CD14-positive monocyte (primary cell): ENCODE data around the gene RSRC1. TPM values are rescaled to one million over a fixed set of nuclear protein-coding genes. Genes with fewer than 3 reads are reported as not detected.

Experiments
- DNase-seq, 3 donors: peaks; one replicate each; pipeline ENCODE4 v3.0.0-alpha.2; 2011 to 2022
- H2AFZ ChIP-seq: 2 replicates; pipeline ENCODE4 v1.6.0; 2012; ENCODE audit warnings: mild to moderate bottlenecking, low read depth, low read length, inconsistent platforms; ENCODE audit not compliant: insufficient read depth, poor library complexity, severe bottlenecking
- H3K27ac ChIP-seq, 2 donors: 1 replicate in 1 of 2; 2 replicates in 1 of 2; pipeline ENCODE4 v1.5.1; 2012 to 2013; ENCODE audit warnings: low read length in 2 of 2, control low read depth in 1 of 2, inconsistent platforms in 1 of 2, low read depth in 1 of 2, mild to moderate bottlenecking in 1 of 2
- H3K27me3 ChIP-seq, 2 donors: one replicate each; pipeline versions ENCODE4 v1.6.0 to v1.6.1; 2011 to 2013; ENCODE audit warnings: low read length in 2 of 2; ENCODE audit not compliant: control insufficient read depth in 2 of 2, insufficient read depth in 2 of 2
- H3K36me3 ChIP-seq, 2 donors: replicated peaks in 1 of 2; 1 replicate in 1 of 2; 2 replicates in 1 of 2; pipeline versions ENCODE4 v1.5.1 to v1.6.1; 2012 to 2013; ENCODE audit warnings: low read length in 2 of 2, control low read depth in 1 of 2, inconsistent platforms in 1 of 2, mild to moderate bottlenecking in 1 of 2; ENCODE audit not compliant: insufficient read depth in 2 of 2, control insufficient read depth in 1 of 2
- H3K4me1 ChIP-seq, 2 donors: 1 replicate in 1 of 2; 2 replicates in 1 of 2; pipeline versions ENCODE4 v1.5.1 to v1.6.1; 2012 to 2013; ENCODE audit warnings: low read length in 2 of 2, control low read depth in 1 of 2, inconsistent platforms in 1 of 2, mild to moderate bottlenecking in 1 of 2, moderate library complexity in 1 of 2; ENCODE audit not compliant: insufficient read depth in 2 of 2, control insufficient read depth in 1 of 2
- H3K4me2 ChIP-seq: replicated peaks from 2 replicates; pipeline ENCODE3; 2012; ENCODE audit warnings: low read length, moderate library complexity, mild to moderate bottlenecking; ENCODE audit not compliant: poor library complexity, severe bottlenecking; ENCODE audit errors: extremely low read depth
- H3K4me3 ChIP-seq, 3 experiments: fragments of 200-600 bp in 1 of 3; sonication (generic) in 1 of 3; replicated peaks in 1 of 3; 1 replicate in 2 of 3; 2 replicates in 1 of 3; pipeline ENCODE4 v1.5.1; 2011 to 2013; ENCODE audit warnings: low read length in 3 of 3, mild to moderate bottlenecking in 3 of 3, control low read depth in 2 of 3, low read depth in 2 of 3, inconsistent platforms in 1 of 3, moderate library complexity in 1 of 3
- H3K79me2 ChIP-seq: 2 replicates; pipeline ENCODE4 v1.6.0; 2012; ENCODE audit warnings: mild to moderate bottlenecking, control low read depth, inconsistent platforms, low read length, moderate library complexity; ENCODE audit not compliant: insufficient read depth
- H3K9ac ChIP-seq: 2 replicates; pipeline ENCODE4 v1.6.0; 2017; ENCODE audit warnings: low read length, mild to moderate bottlenecking; ENCODE audit not compliant: insufficient read depth, poor library complexity, severe bottlenecking
- H3K9me3 ChIP-seq, 2 donors: replicated peaks in 1 of 2; 1 replicate in 1 of 2; 2 replicates in 1 of 2; pipeline versions ENCODE4 v1.5.1 to v1.6.1; 2012 to 2013; ENCODE audit warnings: low read length in 2 of 2, control low read depth in 1 of 2; ENCODE audit not compliant: control insufficient read depth in 1 of 2, insufficient read depth in 1 of 2
- H4K20me1 ChIP-seq: 2 replicates; pipeline ENCODE4 v1.6.0; 2012; ENCODE audit warnings: mild to moderate bottlenecking, low read length, control low read depth, moderate library complexity; ENCODE audit not compliant: insufficient read depth
- H3K27ac Mint-ChIP-seq, 7 donors: one replicate each; pipeline ENCODE4 v1.8.0; 2020; ENCODE audit warnings: mild to moderate bottlenecking in 7 of 7, mixed read lengths in 7 of 7, moderate library complexity in 6 of 7, inconsistent platforms in 2 of 7
- H3K27me3 Mint-ChIP-seq, 3 donors: one replicate each; pipeline ENCODE4 v1.8.0; 2021 to 2022; ENCODE audit warnings: low read depth in 3 of 3, mild to moderate bottlenecking in 3 of 3, mixed read lengths in 3 of 3, moderate library complexity in 3 of 3, inconsistent platforms in 1 of 3
- H3K36me3 Mint-ChIP-seq, 2 donors: one replicate each; pipeline ENCODE4 v1.8.0; 2020; ENCODE audit warnings: mixed read lengths in 2 of 2, inconsistent platforms in 1 of 2, mild to moderate bottlenecking in 1 of 2
- H3K4me1 Mint-ChIP-seq: one replicate; pipeline ENCODE4 v1.8.0; 2020; ENCODE audit warnings: mild to moderate bottlenecking, mixed read lengths
- H3K4me3 Mint-ChIP-seq, 2 donors: one replicate each; pipeline ENCODE4 v1.8.0; 2020; ENCODE audit warnings: mild to moderate bottlenecking in 2 of 2, mixed read lengths in 2 of 2, moderate library complexity in 1 of 2
- H3K9me3 Mint-ChIP-seq, 7 donors: one replicate each; pipeline ENCODE4 v1.8.0; 2020 to 2022; ENCODE audit warnings: mixed read lengths in 7 of 7, mild to moderate bottlenecking in 6 of 7, moderate library complexity in 6 of 7, inconsistent platforms in 2 of 7
- WGBS: methylation state at CpG from one replicate; pipeline ENCODE4 v1.1.5; 2013; ENCODE audit warnings: missing lambda C conversion rate; ENCODE audit not compliant: insufficient coverage; 5-methylcytosine and 5-hydroxymethylcytosine counted together
- intact Hi-C, 2 donors: fragments of 100-400 bp; cut with micrococcal nuclease; formaldehyde crosslinking; loops; one replicate each; pipeline versions ENCODE4 v1.15.0 to v1.15.1; 2023
- polyA plus RNA-seq, 3 donors: library from polyadenylated mRNA; depleted of rRNA in 1 of 3; unstranded in 2 of 3; stranded (reverse) in 1 of 3; fragments of 300-500 nt in 2 of 3; fragments of >200 nt in 1 of 3; fragmentation: Illumina TruSeq in 2 of 3; gene quantifications; 1 replicate in 2 of 3; 2 replicates in 1 of 3; pipeline ENCODE4 v1.2.3, GENCODE V29; 2012 to 2021
- TF ChIP-seq, protein P1 (sequence below): fragments of 200-600 bp; IDR thresholded peaks from one replicate; pipeline ENCODE4 v1.8.0; 2022; ENCODE audit warnings: antibody characterized with exemption, mild to moderate bottlenecking

RSRC1 gene
- polyA plus RNA-seq, 3 donors: 6.6 to 31.7 (median 15.1) TPM

DNA sequence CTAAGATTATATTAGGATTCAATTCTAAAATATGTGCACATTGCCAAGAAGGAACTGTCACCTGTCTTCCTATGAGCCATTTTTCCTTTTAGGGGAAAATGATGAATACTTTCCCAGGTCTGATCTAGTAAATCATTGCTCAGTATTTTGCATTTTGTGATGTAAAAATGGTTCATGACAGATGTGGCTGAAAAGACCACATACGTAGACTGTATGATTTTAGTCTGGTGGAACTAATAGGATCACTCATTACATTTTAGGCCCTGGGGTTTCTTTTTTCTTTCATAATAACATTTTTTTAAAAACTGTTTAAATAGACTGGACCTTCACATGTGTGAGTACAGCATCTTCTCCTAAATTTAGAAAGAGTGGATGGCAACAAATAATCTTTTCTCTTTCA is 259.4 kb downstream of the RSRC1 start:
- TF ChIP-seq, protein P1, sequence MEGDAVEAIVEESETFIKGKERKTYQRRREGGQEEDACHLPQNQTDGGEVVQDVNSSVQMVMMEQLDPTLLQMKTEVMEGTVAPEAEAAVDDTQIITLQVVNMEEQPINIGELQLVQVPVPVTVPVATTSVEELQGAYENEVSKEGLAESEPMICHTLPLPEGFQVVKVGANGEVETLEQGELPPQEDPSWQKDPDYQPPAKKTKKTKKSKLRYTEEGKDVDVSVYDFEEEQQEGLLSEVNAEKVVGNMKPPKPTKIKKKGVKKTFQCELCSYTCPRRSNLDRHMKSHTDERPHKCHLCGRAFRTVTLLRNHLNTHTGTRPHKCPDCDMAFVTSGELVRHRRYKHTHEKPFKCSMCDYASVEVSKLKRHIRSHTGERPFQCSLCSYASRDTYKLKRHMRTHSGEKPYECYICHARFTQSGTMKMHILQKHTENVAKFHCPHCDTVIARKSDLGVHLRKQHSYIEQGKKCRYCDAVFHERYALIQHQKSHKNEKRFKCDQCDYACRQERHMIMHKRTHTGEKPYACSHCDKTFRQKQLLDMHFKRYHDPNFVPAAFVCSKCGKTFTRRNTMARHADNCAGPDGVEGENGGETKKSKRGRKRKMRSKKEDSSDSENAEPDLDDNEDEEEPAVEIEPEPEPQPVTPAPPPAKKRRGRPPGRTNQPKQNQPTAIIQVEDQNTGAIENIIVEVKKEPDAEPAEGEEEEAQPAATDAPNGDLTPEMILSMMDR: no peak

DNA sequence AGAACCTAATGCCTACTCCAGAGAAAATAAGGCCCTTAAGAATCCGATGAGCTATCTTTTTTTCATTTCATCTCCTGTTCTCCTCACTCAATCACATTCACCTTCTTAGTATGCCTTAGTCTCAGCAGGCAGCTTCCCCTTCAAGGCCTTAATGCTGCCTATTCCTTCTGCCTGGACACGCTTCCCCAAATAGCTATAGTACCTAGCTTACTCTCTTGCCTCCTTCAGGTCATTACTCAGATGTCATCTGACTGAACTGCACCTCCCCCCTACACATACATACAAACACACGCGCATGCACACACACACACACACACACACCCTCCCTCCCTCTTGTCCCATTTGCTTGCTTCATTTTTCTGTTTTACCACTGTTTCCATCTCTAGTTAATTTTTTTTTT is 269.6 kb downstream of the RSRC1 start:
- Mint-ChIP-seq H3K27ac (no peak overlapping the region), H3K9me3 (peaks cover 0 to 2% (median 0%) of the 10 kb centered on the region in 7 donors), H3K27me3 (no peaks in the 10 kb centered on the region), H3K4me3 (no peak overlapping the region), H3K4me1 (no peaks in the 10 kb centered on the region), H3K36me3 (peaks cover 6% of the 10 kb centered on the region in 2 donors)
- Histone ChIP-seq H3K27ac (no peak overlapping the region), H3K79me2 (no peaks in the 10 kb centered on the region), H2AFZ (no peak overlapping the region), H3K36me3 (no peaks in the 10 kb centered on the region), H3K4me2 (no peak overlapping the region), H4K20me1 (no peaks in the 10 kb centered on the region), H3K4me1 (no peaks in the 10 kb centered on the region), H3K4me3 (no peak overlapping the region), H3K9ac (no peak overlapping the region), H3K27me3 (no peaks in the 10 kb centered on the region), H3K9me3 (no peaks in the 10 kb centered on the region)
- TF ChIP-seq, protein P1: no peak
- WGBS: 100% methylated on average over 2 of the region's 4 CpGs
- intact Hi-C loops: no loop called here
- no peak for DNase-seq

More for the DNA sequence above, 259.4 kb downstream of the RSRC1 start:
- no peak overlapping the region for H3K4me3 ChIP-seq
- WGBS: no CpG with 5 or more reads among the region's 1 CpG
- peaks cover 0 to 3% of the 10 kb centered on the region in 2 donors for H3K36me3 Mint-ChIP-seq
- no peaks in the 10 kb centered on the region for H4K20me1 ChIP-seq
- H3K9ac ChIP-seq: no peak overlapping the region
- no peaks in the 10 kb centered on the region for H3K4me1 Mint-ChIP-seq
- no peak overlapping the region for H2AFZ ChIP-seq
- H3K4me2 ChIP-seq: no peak overlapping the region
- no peaks in the 10 kb centered on the region for H3K9me3 ChIP-seq
- peaks cover 0 to 2% (median 0%) of the 10 kb centered on the region in 3 donors for H3K27me3 Mint-ChIP-seq
- no peaks in the 10 kb centered on the region for H3K4me1 ChIP-seq
- DNase-seq: no peak
- H3K4me3 Mint-ChIP-seq: no peak overlapping the region
- H3K9me3 Mint-ChIP-seq: peaks cover 0 to 8% (median 5%) of the 10 kb centered on the region in 7 donors
- H3K27ac ChIP-seq: no peak overlapping the region
- H3K79me2 ChIP-seq: no peaks in the 10 kb centered on the region
- no peak overlapping the region for H3K27ac Mint-ChIP-seq
- H3K36me3 ChIP-seq: no peaks in the 10 kb centered on the region
- intact Hi-C loops: no loop called here
- no peaks in the 10 kb centered on the region for H3K27me3 ChIP-seq
